ENCODE measurements around the gene GBP3.

- TF ChIP-seq POLR2AphosphoS5 (IDR thresholded peaks at IDR 0.05; ENCODE audit: low read depth, low read length) (no peak), TAF1 (IDR thresholded peaks at IDR 0.05; ENCODE audit: borderline replicate concordance, low read depth, low read length) (no peak)
These were observed 46.4 kb downstream of the GBP3 start for GRCh38 chr1:88976235-88976634.

All from GM12892 (cell line).